NCI-H460 (cell line): Measurements from ENCODE around the gene SMAD2. TPM values are rescaled to one million over a fixed set of nuclear protein-coding genes. Genes with fewer than 3 reads are reported as not detected.
"Not testable (repeated sequence)": the region's sequence is repeated elsewhere in the genome, so short reads cannot be mapped to it uniquely, and the experiment has no call there.

Experiments
- DNase-seq: peaks from one replicate; pipeline ENCODE4 v3.0.0-alpha.2; 2016; ENCODE audit warnings: low read depth; ENCODE audit errors: extremely low read depth
- total RNA-seq: library from RNA; depleted of rRNA; stranded (reverse); fragments of >200 nt; shearing (Covaris generic); gene quantifications from 2 replicates; pipeline ENCODE4 v1.2.3, GENCODE V29; 2014

The SMAD2 gene
- total RNA-seq, 1 experiment from 2014 or later: 220 TPM

- no peak for DNase-seq
Observed at GRCh38 chr18:47800248-47800647, 130.2 kb downstream of the SMAD2 start.

DNA sequence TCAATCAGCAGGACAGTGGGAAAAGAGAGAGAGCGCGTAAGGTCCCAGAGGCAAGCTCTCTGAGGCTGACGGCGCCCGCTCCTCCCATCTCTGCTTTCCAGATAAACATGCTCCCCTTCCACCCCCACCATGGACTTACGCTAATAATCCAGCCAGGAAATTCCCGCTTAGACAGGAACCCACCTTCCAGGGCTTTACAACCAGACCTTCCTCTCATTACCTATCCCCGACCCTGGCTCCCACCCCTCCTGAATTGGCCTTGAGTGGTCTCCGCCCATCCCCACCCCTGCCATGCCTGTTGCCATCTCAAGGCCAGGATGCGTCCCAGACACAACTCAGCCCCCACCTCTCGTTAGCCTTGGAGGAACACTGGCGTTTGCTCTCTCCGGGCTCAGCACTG, 131.1 kb downstream of the SMAD2 start:
- DNase-seq: no peak

DNA sequence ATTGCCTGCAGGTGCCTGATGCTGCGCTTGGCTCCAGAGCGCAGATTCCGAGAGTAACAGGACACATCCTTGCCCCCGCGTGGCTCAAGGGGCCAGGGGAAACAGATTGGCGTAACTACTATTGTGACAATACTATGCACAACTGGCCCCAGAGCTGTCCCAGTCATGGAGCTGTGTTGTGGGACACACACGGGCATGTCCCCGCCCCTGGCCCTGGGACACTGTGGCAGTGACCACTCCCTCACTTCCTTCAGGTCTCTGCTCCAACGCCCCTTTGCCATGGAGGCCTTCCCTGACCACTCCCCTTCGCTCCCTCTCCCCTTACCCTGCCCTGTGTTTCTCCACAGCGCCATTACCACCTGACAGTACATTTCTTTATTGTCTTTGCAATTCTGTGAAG, 132.1 kb downstream of the SMAD2 start:
- no peak for DNase-seq

DNA sequence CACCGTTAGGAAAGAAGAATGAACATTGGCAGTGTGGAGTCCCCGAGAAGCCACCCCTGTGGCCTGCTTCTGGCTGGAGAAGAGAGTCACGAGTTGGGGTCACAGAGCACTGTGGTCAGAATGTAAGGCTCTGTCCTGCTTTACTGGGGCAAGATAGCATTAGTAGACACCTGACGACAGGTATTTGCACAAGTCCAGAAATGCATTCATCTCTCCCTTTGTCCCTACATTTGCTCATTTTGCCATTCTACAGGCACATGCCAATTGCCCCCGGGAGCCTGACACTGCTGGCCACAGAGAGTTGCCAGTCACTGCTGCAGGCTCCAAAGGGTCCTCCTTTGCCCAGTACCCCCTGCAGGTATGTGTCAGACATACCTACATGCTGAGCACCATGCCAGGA, 133.3 kb downstream of the SMAD2 start:
- no peak for DNase-seq

DNA sequence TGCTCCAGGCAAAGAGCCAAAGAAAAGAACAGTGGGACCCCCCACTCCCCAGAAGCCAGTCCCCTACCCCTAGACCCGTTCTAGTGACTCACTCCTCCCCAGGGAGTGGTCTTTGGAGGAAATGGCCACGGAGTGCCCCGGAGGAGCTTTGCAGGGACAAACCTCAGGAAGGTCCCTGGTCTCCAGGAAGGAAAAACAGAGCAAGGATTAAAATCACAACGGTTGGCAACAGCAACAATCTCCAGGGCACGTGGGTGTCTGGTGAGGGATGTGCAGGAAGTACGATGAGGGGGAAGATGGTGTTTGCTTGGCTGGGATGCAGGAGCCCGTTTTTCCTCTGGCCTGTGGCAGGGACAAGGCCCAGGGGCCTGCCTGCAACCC, 135.0 kb downstream of the SMAD2 start:
- no peak for DNase-seq

- DNase-seq: no peak
Observed at GRCh38 chr18:47794725-47795433, 135.6 kb downstream of the SMAD2 start.

GRCh38 chr18:47793609-47794008, 136.8 kb downstream of the SMAD2 start:
- DNase-seq: no peak

DNA sequence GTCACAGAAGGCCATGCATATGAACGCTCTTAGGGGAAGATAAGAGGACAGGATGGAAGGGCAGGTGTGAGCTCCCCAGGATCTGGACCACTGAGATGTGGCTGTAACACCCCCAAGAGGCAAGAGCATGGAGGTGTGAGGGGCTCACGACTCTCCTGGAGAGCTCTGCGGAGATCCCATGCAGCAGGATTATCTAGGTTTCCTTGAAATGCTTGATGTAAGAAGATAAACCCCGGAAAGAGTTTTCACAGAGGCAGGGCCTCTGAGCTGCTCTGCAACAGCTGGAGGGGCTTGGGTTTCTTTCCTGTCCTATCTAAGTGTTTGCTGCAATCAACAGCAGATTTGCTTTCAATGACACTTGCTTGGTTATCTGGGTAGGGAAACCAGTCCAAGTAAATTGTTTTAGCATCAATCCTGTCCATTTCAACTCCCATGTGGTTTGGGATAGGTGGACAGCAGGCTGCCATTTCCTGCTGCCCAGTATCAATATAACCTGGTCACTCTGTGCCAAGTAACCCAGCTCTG, 138.9 kb downstream of the SMAD2 start:
- DNase-seq: no peak

- no peak for DNase-seq
Observed at GRCh38 chr18:47790036-47790435, 140.4 kb downstream of the SMAD2 start.

- DNase-seq: no peak
Observed at GRCh38 chr18:47788621-47789020, 141.8 kb downstream of the SMAD2 start.

DNA sequence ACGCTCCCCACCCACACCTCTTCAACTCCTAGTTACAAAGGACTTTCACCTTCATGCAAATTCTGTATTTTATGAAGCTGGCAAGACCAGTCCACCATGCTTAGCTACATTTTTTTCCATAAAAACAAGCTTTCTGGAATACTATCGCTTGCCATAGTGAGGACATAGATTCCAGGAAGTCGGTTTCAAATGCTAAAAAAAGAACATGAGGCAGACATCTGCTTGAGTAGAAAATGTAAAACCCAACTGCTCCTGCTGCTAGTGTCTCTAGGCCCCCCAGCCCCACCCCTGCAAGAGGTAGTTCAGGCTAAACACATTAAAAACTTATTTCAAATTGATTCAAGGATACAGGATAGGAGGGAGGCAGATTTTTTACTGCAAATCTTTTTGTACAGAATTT, 148.9 kb downstream of the SMAD2 start:
- DNase-seq: no peak

GRCh38 chr18:47780011-47780725, 150.3 kb downstream of the SMAD2 start:
- no peak for DNase-seq

- DNase-seq: no peak
Observed at GRCh38 chr18:47779381-47779780, 151.1 kb downstream of the SMAD2 start.

DNA sequence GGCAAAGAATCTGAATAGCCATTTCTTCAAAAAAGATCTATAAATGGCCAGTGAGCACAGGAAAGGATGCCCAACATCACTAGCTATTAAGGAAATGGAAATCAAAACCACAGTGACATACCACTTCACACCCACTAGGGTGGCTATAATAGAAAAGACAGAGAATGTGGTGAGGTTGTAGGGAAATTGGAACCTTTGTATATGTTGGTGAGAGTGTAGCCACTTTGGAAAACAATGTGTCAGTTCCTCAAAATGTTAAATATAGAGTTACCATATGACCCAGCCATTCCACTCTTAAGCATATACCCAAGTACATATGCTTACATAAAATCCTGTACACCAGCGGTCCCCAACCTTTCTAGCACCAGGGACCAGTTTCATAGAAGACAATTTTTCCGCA, 152.8 kb downstream of the SMAD2 start:
- no peak for DNase-seq

GRCh38 chr18:47775961-47776360, 154.5 kb downstream of the SMAD2 start:
- DNase-seq: peak; percentile 1

DNA sequence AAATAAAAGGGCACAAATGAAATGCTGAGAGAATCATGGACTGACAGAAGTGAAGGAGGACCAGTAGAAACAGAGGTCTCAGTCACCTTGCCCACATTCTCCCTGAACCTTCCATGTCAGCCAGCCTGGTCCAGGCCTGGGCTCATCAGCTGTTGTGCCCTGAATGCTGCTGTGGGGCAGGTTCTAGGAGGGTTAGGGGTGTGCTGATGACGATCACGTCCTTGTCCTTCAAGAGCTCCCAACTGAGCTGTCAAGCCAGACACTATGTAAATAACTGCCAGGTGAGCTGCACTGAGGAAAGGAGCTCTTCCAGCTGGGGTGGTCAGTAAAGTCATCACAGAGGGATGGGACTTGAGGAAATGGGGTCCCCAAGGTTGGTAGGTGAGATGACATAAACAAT, 156.5 kb downstream of the SMAD2 start:
- no peak for DNase-seq

- peak; percentile 42 for DNase-seq
Observed at GRCh38 chr18:47772374-47773248, 157.8 kb downstream of the SMAD2 start.

- no peak for DNase-seq
Observed at GRCh38 chr18:47771922-47772321, 158.5 kb downstream of the SMAD2 start.

GRCh38 chr18:47767699-47768098, 162.8 kb downstream of the SMAD2 start:
- no peak for DNase-seq

DNA sequence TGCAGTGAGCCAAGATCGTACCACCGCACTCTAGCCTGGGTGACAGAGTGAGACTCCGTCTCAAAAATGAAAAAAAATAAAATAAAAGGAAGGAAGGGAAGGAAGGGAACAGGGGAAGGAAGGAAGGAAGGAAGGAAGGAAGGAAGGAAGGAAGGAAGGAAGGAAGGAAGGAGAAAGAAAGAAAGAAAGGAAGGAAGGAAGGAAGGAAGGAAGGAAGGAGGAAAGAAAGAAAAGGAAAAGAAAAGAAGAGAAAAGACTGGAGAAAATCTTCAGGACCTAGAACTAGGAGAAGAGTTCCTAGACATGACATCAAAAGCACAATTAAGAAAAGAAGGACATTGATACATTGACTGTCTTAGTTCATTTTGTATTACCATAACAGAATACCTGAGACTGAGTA, 163.3 kb downstream of the SMAD2 start:
- not testable (repeated sequence) for DNase-seq
